Astrocyte of the spinal cord (primary cell): Measurements from ENCODE around the gene MACO1.

Experiments used
- DNase-seq: peaks from one replicate; pipeline ENCODE4 v3.0.0; 2011; ENCODE audit warnings: low read depth, low spot score
- H3K4me3 ChIP-seq: 2 replicates; pipeline ENCODE4 v1.5.1; 2011; ENCODE audit warnings: low read depth, mild to moderate bottlenecking, low read length, moderate library complexity
- in situ Hi-C: cut with HindIII; loops from 2 replicates; pipeline ENCODE4 v1.10.0; 2017; ENCODE audit warnings: low sequenced_read_pairs
- TF ChIP-seq, protein P1 (sequence below): IDR thresholded peaks from 2 replicates; pipeline ENCODE4 v1.5.1; 2012; ENCODE audit warnings: low read depth, mild to moderate bottlenecking, low read length, inconsistent platforms

The MACO1 gene

DNA sequence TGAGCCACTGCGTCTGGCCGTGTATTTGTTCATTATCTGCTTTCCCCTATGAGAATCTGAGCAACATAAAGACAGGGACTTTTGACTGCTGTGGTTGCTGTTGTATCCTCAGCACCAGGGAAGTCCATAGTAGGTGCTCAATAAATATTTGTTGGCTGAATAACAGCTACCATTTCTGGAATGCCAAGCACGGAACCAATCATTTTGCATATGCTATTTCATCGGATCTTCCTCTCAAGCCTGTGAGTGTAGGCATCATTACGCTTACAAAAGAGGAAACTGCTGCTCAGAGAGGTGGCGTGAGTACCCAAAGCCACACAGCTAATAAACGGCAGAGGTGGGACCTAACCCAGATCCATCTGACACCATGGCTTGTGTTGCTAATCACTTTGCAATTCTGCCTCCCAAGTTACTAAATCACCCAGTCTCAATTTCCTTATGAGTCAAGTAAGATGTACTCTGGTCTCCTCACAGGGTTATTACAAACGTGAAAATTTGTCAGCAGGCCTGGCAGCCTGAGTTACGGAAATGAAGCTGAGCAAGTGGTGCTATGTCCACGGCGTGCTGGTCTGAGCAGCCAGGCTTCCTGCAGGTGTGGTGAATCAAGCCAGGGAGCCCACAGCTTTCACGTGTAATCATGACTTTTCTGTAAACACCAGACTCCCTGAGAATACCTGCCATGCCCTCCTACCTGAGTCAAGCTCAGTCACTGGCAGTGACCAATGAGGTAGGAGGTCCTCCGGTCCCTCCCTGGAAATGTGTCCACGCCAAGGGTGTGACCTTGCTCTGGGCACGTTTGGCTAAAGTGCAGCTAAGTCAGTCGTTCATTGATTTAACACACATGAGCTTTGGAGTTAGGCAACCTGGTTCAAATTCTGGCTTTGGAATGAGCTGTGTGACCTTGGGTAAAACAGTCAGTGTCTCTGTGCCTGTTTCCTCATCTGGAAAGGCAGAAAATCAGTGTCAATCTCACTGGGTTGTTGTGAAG lies 5.3 kb upstream of the MACO1 start:
- DNase-seq, result no peak
- H3K4me3 ChIP-seq, result no peak overlapping the region
- in situ Hi-C loops, result loop anchor here (10.0 kb wide), 1 partner anchor 99 kb away; no protein-coding TSS in a partner anchor
- TF ChIP-seq, protein P1, sequence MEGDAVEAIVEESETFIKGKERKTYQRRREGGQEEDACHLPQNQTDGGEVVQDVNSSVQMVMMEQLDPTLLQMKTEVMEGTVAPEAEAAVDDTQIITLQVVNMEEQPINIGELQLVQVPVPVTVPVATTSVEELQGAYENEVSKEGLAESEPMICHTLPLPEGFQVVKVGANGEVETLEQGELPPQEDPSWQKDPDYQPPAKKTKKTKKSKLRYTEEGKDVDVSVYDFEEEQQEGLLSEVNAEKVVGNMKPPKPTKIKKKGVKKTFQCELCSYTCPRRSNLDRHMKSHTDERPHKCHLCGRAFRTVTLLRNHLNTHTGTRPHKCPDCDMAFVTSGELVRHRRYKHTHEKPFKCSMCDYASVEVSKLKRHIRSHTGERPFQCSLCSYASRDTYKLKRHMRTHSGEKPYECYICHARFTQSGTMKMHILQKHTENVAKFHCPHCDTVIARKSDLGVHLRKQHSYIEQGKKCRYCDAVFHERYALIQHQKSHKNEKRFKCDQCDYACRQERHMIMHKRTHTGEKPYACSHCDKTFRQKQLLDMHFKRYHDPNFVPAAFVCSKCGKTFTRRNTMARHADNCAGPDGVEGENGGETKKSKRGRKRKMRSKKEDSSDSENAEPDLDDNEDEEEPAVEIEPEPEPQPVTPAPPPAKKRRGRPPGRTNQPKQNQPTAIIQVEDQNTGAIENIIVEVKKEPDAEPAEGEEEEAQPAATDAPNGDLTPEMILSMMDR, result no peak

DNA sequence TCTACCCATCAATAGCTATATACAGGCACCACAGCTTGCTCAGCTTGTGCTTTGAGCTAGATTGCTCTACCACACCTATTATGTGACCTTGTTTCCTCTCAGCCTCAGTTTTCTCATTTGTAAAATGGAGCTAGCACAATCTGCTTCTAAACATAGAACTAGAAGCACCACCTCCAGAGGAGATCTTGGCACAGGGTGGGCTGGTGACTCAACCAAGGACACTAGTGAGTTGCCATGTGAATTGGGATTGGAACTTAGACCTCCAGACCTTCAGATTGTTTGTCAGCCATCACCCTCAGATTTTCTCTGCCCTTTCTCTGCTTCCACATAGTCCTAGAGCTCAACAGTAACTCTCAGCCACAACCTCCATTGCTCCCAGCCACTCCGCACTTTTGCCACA lies 3.0 kb upstream of the MACO1 start:
- DNase-seq, result no peak
- H3K4me3 ChIP-seq, result no peak overlapping the region
- TF ChIP-seq, protein P1, result no peak
- in situ Hi-C loops, result loop anchor here (10.0 kb wide), 1 partner anchor 97 kb away; no protein-coding TSS in a partner anchor

DNA sequence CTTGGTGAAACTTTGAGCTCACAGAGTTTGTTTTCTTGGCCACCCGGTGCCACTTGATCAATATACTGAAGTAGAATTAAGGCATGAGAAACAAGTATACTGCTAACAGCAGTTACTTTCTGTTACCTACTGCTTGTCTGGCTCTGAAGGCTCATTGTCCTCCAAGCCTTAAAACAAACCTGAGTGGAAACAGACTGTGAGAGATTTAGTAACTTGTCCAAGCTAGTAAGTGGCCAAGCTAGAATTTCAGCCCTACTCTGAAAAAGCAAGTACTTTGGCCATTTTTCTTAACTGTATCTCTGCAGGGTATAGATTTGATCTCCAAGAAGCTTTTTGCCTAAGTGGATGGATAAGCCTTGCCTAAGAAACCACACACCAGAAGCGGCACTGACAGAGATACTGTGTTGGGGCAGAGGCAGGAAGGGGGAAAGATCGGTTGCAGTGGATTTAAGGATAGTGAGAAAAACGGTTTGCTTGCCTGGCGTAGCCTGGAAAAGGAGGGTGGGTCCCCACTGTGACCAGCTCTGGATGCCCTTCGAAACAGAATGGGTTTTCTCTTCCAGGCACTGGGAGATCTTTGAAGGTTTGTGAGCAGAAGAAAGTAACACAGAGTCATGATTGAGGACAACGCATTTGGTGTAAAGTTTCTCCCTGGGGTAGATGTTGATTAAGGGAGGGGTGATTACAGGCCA lies 2.1 kb upstream of the MACO1 start:
- in situ Hi-C loops, result loop anchor here (10.0 kb wide), 1 partner anchor 96 kb away; no protein-coding TSS in a partner anchor
- TF ChIP-seq, protein P1, result no peak
- H3K4me3 ChIP-seq, result no peak overlapping the region
- no peak for DNase-seq

DNA sequence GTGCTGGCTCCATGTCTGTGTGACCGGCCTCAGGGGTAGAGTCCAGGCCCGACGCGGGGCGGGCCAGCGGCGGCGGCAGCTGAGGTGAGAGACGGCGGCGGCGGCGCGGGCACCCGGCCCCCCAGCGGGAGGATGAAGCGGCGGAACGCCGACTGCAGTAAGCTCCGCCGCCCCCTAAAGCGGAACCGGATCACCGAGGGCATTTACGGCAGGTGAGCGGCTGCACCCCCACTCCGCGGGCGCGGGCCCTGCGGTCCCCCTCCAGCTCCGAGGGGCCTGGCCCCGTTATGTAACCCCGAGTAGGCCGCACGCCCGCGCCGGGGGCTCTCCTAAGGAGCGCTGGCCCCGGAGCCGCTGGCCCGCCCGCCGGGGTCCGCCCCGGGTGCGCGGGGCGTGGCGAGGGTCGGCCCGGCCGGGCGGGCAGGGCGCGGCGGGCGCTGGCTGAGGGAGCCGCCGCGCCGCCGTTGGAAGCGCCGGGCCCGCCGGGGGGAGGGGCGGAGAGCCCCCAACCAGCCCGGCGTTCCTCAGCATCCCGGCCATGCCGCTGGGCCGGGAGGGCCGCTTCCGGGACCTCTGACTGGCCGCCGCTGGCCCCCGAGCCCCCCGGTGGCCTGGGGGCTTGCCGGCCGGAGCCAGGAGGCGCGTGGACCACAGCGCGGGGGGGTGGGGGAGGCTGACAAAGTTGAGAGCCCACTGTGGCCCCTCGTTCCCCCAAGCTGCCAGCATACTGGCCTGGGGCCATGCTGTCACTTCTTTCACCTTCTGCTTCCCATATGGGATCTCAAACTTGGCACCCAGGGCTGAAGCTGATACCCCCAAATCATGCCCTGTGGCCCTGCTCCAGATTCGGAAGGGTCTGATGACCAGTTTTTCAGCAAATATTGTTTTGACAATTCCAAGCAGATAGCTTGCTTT lies 527 bp downstream of the MACO1 start:
- no peak for DNase-seq
- in situ Hi-C loops, result no loop called here
- TF ChIP-seq, protein P1, result no peak
- peak overlapping the region; percentile 75 for H3K4me3 ChIP-seq

DNA sequence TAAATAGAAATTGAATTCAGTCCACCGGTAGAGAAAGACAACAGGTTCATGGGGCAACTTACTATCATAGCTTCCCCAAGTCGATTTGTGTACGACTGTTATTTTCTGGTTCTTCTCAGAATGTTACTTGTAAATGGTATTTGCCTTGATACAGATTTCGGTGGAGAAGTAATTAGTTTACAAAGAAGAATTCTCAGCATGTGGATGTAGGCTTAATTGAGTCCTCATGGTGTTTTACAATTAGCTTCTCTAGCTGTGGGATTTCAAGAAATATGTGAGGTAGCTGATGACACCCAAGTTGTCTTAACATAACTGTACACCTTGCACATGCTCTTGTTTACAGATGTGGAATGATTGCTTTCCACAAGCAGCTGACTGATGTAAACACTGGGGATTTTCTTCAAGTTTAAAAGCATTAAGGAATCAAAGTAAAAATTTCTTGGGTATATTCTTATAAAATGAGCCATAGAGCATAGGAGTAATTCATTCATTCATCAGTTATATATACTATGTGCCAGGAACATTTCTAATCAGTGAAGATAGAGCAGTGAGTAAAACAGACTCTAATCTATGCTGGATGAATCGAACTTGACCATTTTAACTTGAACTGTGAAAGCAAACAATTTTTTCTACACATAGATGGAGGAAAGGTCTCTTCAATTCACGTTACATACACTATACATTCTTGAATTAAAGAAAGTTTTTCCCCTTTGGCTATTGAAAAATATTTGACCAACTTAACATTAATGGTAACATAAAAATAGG lies 1.4 kb downstream of the MACO1 start:
- TF ChIP-seq, protein P1, result no peak
- H3K4me3 ChIP-seq, result peak overlapping the region; percentile 75
- no peak for DNase-seq
- in situ Hi-C loops, result no loop called here
